Testis (tissue), 3 donors: ENCODE measurements around the gene GFOD1. TPM values are rescaled to one million over a fixed set of nuclear protein-coding genes. Genes with fewer than 3 reads are reported as not detected.

Source experiments
- DNase-seq: peaks from one replicate; pipeline ENCODE4 v3.0.0-alpha.2; 2019
- H3K27ac ChIP-seq, 2 donors: fragments of 200-600 bp; sonication (generic); one replicate each; pipeline ENCODE4 v1.5.1; 2019
- H3K27me3 ChIP-seq: fragments of 200-600 bp; sonication (generic); one replicate; pipeline ENCODE4 v1.5.1; 2019
- H3K36me3 ChIP-seq: fragments of 200-600 bp; sonication (generic); one replicate; pipeline ENCODE4 v1.5.1; 2017; ENCODE audit warnings: low read depth; ENCODE audit errors: missing control alignments
- H3K4me1 ChIP-seq: fragments of 200-600 bp; sonication (generic); one replicate; pipeline ENCODE4 v1.5.1; 2019
- H3K4me3 ChIP-seq, 2 donors: fragments of 200-600 bp; sonication (generic); one replicate each; pipeline ENCODE4 v1.5.1; 2017 to 2019
- H3K9me3 ChIP-seq: fragments of 200-600 bp; sonication (generic); one replicate; pipeline ENCODE4 v1.5.1; 2017
- CTCF ChIP-seq, 3 experiments: fragments of 450-650 bp in 2 of 3; fragments of 200-600 bp in 1 of 3; sonication (generic) in 1 of 3; IDR thresholded peaks; one replicate each; pipeline ENCODE4 v1.5.1; 2016 to 2019; ENCODE audit warnings: antibody characterized with exemption in 3 of 3, mild to moderate bottlenecking in 2 of 3, moderate library complexity in 1 of 3
- POLR2A ChIP-seq: fragments of 450-650 bp; IDR thresholded peaks from one replicate; pipeline ENCODE4 v1.6.1; 2017; ENCODE audit warnings: antibody characterized with exemption, mild to moderate bottlenecking, moderate library complexity
- WGBS, 2 donors: methylation state at CpG; one replicate each; pipeline ENCODE4 v1.1.5; 2018; 5-methylcytosine and 5-hydroxymethylcytosine counted together
- intact Hi-C: fragments of 100-400 bp; cut with DNase I; formaldehyde crosslinking; loops from one replicate; pipeline ENCODE4 v1.15.1; 2023; ENCODE audit warnings: low total_unique reads
- polyA plus RNA-seq: library from polyadenylated mRNA; stranded (reverse); fragments of 350-450 nt; fragmentation: Illumina TruSeq; extraction: RNeasy Lipid Tissue Mini Kit (QIAGEN cat#74804); gene quantifications from one replicate; pipeline ENCODE4 v1.2.3, GENCODE V29; 2014; ENCODE audit warnings: low read depth, low replicate concordance; ENCODE audit not compliant: insufficient read depth
- total RNA-seq, 2 donors: library from RNA; depleted of rRNA; stranded (reverse); fragments of >200 nt; gene quantifications; one replicate each; pipeline ENCODE4 v1.2.3, GENCODE V29; 2016

GFOD1 gene
- total and polyA plus RNA-seq, 3 donors from 2014 or later: 2.5 to 5.4 (median 5.0) TPM

DNA sequence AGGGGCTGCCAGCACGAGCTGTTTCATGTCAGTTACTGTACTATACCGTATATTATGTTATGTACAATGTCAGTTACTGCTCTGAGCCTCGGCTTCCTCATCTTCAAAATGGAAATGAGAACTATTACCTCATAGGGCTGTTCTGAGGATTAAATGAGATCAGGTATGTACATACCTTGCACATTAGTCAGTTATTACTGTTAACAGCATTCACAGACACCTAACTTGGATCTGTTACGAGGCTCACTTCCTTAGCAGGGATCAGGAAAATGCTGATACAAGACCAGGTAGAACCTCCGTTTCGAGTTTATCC is 89.4 kb downstream of the GFOD1 start:
- intact Hi-C loops: no loop called here
- no peak for DNase-seq
- 78 to 79% methylated on average over 6 of the region's 6 CpGs for WGBS, 2 donors
- Histone ChIP-seq H3K36me3 (no peaks in the 10 kb centered on the region), H3K27me3 (no peaks in the 10 kb centered on the region), H3K27ac (no peak overlapping the region), H3K4me1 (no peaks in the 10 kb centered on the region), H3K4me3 (no peak overlapping the region), H3K9me3 (no peaks in the 10 kb centered on the region)
- no peak for TF ChIP-seq CTCF (IDR thresholded peaks at IDR 0.05)
- TF ChIP-seq POLR2A: no peak

- H3K36me3 ChIP-seq: no peaks in the 10 kb centered on the region
- DNase-seq: no peak
- H3K9me3 ChIP-seq: no peaks in the 10 kb centered on the region
- H3K4me1 ChIP-seq: no peaks in the 10 kb centered on the region
- H3K27ac ChIP-seq: no peak overlapping the region
- TF ChIP-seq POLR2A (no peak), CTCF (IDR thresholded peaks at IDR 0.05) (no peak)
- WGBS, 2 donors: 73 to 80% methylated on average over 9 of the region's 9 CpGs
- no peak overlapping the region for H3K4me3 ChIP-seq
- H3K27me3 ChIP-seq: no peaks in the 10 kb centered on the region
- intact Hi-C loops: no loop called here
These were observed 89.9 kb downstream of the GFOD1 start for GRCh38 chr6:13397359-13398068.

GRCh38 chr6:13396241-13396792 is 91.1 kb downstream of the GFOD1 start:
- Histone ChIP-seq H3K4me3 (no peak overlapping the region), H3K9me3 (no peaks in the 10 kb centered on the region), H3K27me3 (no peaks in the 10 kb centered on the region), H3K27ac (no peak overlapping the region), H3K4me1 (no peaks in the 10 kb centered on the region), H3K36me3 (no peaks in the 10 kb centered on the region)
- TF ChIP-seq CTCF (IDR thresholded peaks at IDR 0.05): no peak
- no peak for TF ChIP-seq POLR2A
- DNase-seq: no peak
- WGBS, 2 donors: 91 to 99% methylated on average over 3 of the region's 3 CpGs
- intact Hi-C loops: no loop called here

DNA sequence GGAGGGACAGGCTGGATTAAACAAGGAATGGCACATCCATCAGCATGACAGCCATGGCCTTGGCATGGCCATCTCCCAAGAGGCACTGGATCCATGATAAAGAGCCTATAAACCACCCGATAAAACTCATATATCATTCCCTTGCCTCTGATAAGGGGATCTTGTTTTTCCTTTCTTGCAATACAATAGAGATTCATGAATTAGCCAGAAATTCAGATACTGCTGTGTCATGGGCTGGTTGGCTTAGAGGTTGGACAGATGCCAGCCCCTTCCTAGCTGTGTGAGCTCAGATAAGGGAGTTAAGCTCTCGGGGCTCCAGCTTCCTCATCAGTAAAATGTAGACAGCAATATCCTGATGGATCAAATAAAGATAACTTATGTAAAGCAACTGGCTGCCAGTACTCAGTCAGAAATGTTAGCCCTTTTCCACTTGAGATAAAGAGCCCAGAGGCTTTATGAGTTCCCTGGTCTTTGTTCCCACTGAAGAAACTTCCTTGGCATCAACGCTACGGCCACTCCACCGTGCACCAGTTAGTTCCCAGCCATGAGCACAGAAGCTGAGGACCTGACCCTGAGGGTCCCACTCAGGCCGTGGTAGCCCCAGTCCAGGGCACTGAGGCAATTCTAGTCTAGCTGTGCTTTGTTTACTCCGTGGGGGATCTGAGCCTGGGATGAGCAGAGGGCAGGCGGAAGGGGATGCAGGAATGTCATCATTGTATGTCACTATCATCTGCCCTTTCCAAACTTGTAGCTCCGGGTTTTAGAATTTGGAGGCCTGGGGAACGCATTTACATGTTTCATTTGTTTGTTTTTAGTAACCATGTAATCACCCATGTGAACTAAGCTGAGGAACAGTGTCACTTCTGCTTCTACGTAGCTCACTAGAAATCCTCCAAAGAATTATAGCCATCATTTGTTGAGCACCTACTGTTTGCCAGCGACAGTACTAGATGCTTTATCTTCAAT is 91.8 kb downstream of the GFOD1 start:
- intact Hi-C loops: no loop called here
- Histone ChIP-seq H3K36me3 (no peaks in the 10 kb centered on the region), H3K4me1 (no peaks in the 10 kb centered on the region), H3K9me3 (no peaks in the 10 kb centered on the region), H3K27me3 (no peaks in the 10 kb centered on the region), H3K4me3 (no peak overlapping the region), H3K27ac (no peak overlapping the region)
- no peak for TF ChIP-seq CTCF (IDR thresholded peaks at IDR 0.05)
- TF ChIP-seq POLR2A: no peak
- WGBS, 2 donors: 64% methylated on average over 6 to 12 of the region's 12 CpGs
- DNase-seq: peak; percentile 85
